ENCODE data around the gene MTMR10.

MTMR10 gene

DNA sequence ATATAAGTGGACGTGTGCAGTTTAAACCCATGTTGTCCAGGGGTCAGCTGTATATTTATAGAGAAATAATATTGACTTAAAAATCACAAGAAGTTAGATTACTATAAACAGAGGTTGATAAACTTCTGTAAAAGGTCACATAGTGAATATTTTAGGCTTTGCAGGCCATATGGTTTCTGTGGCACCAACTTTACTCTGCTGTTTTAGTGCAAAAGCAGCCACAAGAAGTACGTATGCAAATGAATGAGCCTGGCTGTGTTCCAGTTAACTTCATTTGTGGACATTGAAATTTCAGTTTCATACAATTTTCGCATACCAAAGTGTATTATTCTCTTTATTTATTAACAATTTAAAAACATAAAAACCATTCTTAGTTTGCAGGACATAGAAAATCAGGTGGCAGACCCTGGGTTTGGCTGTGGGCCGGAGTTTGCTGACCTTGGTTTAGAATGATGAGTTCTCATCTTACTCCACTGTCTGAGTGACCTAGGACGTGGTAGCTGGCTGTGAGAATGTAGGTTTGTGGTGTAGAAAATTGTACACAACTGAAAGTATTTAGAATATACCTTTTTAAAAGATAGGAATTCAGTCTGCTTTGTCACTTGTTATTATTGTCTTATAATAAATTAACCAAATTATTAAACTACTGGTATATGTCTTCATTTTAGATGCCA, 71.4 kb downstream of the MTMR10 start:
- Histone ChIP-seq H3K9me3 (ENCODE audit: insufficient read depth, low read depth, low read length) (no peaks in the 10 kb centered on the region), H3K4me2 (ENCODE audit: low read length) (no peak overlapping the region), H3K4me3 (ENCODE audit: low read depth, low read length) (no peak overlapping the region), H3K14ac (ENCODE audit: low read length) (no peak overlapping the region), H2BK5ac (ENCODE audit: low read depth, low read length, poor library complexity) (no peak overlapping the region), H2AK5ac (ENCODE audit: low read length) (no peak overlapping the region), H4K12ac (ENCODE audit: low read depth, low read length) (no peak overlapping the region), H3K27ac (ENCODE audit: low read depth, low read length) (no peak overlapping the region), H3K36me3 (ENCODE audit: control insufficient read depth in 1 of 2, insufficient read depth in 2 of 2, low read length in 2 of 2) (peaks cover 21 to 24% of the 10 kb centered on the region in 2 experiments), H3K23ac (ENCODE audit: low read length) (no peak overlapping the region), H3K27me3 (ENCODE audit: insufficient read depth, low read length) (no peaks in the 10 kb centered on the region), H4K91ac (ENCODE audit: low read depth, low read length) (no peak overlapping the region), H2BK12ac (ENCODE audit: low read length) (no peak overlapping the region), H2BK120ac (ENCODE audit: insufficient read depth, low read length, poor library complexity) (no peak overlapping the region), H3K9ac (ENCODE audit: low read length) (no peak overlapping the region), H2AFZ (ENCODE audit: insufficient read depth, low read length, poor library complexity) (no peak overlapping the region), H3K4me1 (ENCODE audit: control insufficient read depth in 1 of 2, insufficient read depth in 2 of 2, low read length in 2 of 2) (peaks cover 2% of the 10 kb centered on the region in 2 experiments), H3K4ac (ENCODE audit: low read depth, low read length) (no peak overlapping the region), H4K8ac (ENCODE audit: low read depth, low read length) (no peak overlapping the region), H3K79me2 (ENCODE audit: control insufficient read depth, insufficient read depth, low read length, poor library complexity) (no peaks in the 10 kb centered on the region), H3K18ac (ENCODE audit: low read length) (no peak overlapping the region), H3K79me1 (ENCODE audit: low read length) (no peaks in the 10 kb centered on the region)
- no peak for DNase-seq
- no CpG with 5 or more reads among the region's 5 CpGs for WGBS (ENCODE audit: extremely low coverage, insufficient coverage, insufficient read length)

GRCh38 chr15:30918366-30918765, 73.1 kb downstream of the MTMR10 start:
- no peak overlapping the region for H3K4me2 ChIP-seq (ENCODE audit: low read length)
- H4K91ac ChIP-seq (ENCODE audit: low read depth, low read length), result no peak overlapping the region
- DNase-seq, result no peak
- no peak overlapping the region for H4K8ac ChIP-seq (ENCODE audit: low read depth, low read length)
- H3K4me3 ChIP-seq (ENCODE audit: low read depth, low read length), result no peak overlapping the region
- H3K14ac ChIP-seq (ENCODE audit: low read length), result no peak overlapping the region
- no peaks in the 10 kb centered on the region for H3K79me1 ChIP-seq (ENCODE audit: low read length)
- no CpG with 5 or more reads among the region's 5 CpGs for WGBS (ENCODE audit: extremely low coverage, insufficient coverage, insufficient read length)
- no peak overlapping the region for H3K9ac ChIP-seq (ENCODE audit: low read length)
- H3K79me2 ChIP-seq (ENCODE audit: control insufficient read depth, insufficient read depth, low read length, poor library complexity), result no peaks in the 10 kb centered on the region
- no peak overlapping the region for H3K27ac ChIP-seq (ENCODE audit: low read depth, low read length)
- H3K27me3 ChIP-seq (ENCODE audit: insufficient read depth, low read length), result no peaks in the 10 kb centered on the region
- H3K9me3 ChIP-seq (ENCODE audit: insufficient read depth, low read depth, low read length), result no peaks in the 10 kb centered on the region
- H3K4me1 ChIP-seq (ENCODE audit: control insufficient read depth in 1 of 2, insufficient read depth in 2 of 2, low read length in 2 of 2), result peaks cover 2% of the 10 kb centered on the region in 2 experiments
- H2AFZ ChIP-seq (ENCODE audit: insufficient read depth, low read length, poor library complexity), result no peak overlapping the region
- H3K36me3 ChIP-seq (ENCODE audit: control insufficient read depth in 1 of 2, insufficient read depth in 2 of 2, low read length in 2 of 2), result peaks cover 11 to 16% of the 10 kb centered on the region in 2 experiments
- no peak overlapping the region for H2BK5ac ChIP-seq (ENCODE audit: low read depth, low read length, poor library complexity)
- H4K12ac ChIP-seq (ENCODE audit: low read depth, low read length), result no peak overlapping the region
- no peak overlapping the region for H2BK12ac ChIP-seq (ENCODE audit: low read length)
- H3K23ac ChIP-seq (ENCODE audit: low read length), result no peak overlapping the region
- H2AK5ac ChIP-seq (ENCODE audit: low read length), result no peak overlapping the region
- no peak overlapping the region for H3K4ac ChIP-seq (ENCODE audit: low read depth, low read length)
- no peak overlapping the region for H3K18ac ChIP-seq (ENCODE audit: low read length)
- H2BK120ac ChIP-seq (ENCODE audit: insufficient read depth, low read length, poor library complexity), result no peak overlapping the region

- Histone ChIP-seq H2AFZ (ENCODE audit: insufficient read depth, low read length, poor library complexity) (no peak overlapping the region), H2AK5ac (ENCODE audit: low read length) (no peak overlapping the region), H2BK12ac (ENCODE audit: low read length) (no peak overlapping the region), H2BK5ac (ENCODE audit: low read depth, low read length, poor library complexity) (no peak overlapping the region), H3K9ac (ENCODE audit: low read length) (no peak overlapping the region), H4K91ac (ENCODE audit: low read depth, low read length) (no peak overlapping the region), H3K4me1 (ENCODE audit: control insufficient read depth in 1 of 2, insufficient read depth in 2 of 2, low read length in 2 of 2) (peaks cover under 1 to 2% of the 10 kb centered on the region in 2 experiments), H3K14ac (ENCODE audit: low read length) (no peak overlapping the region), H3K18ac (ENCODE audit: low read length) (no peak overlapping the region), H3K79me1 (ENCODE audit: low read length) (no peaks in the 10 kb centered on the region), H3K36me3 (ENCODE audit: control insufficient read depth in 1 of 2, insufficient read depth in 2 of 2, low read length in 2 of 2) (peaks cover 12 to 16% of the 10 kb centered on the region in 2 experiments), H3K79me2 (ENCODE audit: control insufficient read depth, insufficient read depth, low read length, poor library complexity) (no peaks in the 10 kb centered on the region), H2BK120ac (ENCODE audit: insufficient read depth, low read length, poor library complexity) (no peak overlapping the region), H3K4ac (ENCODE audit: low read depth, low read length) (no peak overlapping the region), H4K8ac (ENCODE audit: low read depth, low read length) (no peak overlapping the region), H4K12ac (ENCODE audit: low read depth, low read length) (no peak overlapping the region), H3K4me2 (ENCODE audit: low read length) (no peak overlapping the region), H3K27ac (ENCODE audit: low read depth, low read length) (no peak overlapping the region), H3K27me3 (ENCODE audit: insufficient read depth, low read length) (no peaks in the 10 kb centered on the region), H3K9me3 (ENCODE audit: insufficient read depth, low read depth, low read length) (no peaks in the 10 kb centered on the region), H3K23ac (ENCODE audit: low read length) (no peak overlapping the region), H3K4me3 (ENCODE audit: low read depth, low read length) (no peak overlapping the region)
- no peak for DNase-seq
- no CpG with 5 or more reads among the region's 1 CpG for WGBS (ENCODE audit: extremely low coverage, insufficient coverage, insufficient read length)
Measured at GRCh38 chr15:30917675-30918074, 73.8 kb downstream of the MTMR10 start.

GRCh38 chr15:30917013-30917412, 74.4 kb downstream of the MTMR10 start:
- no peak for DNase-seq
- H3K27me3 ChIP-seq (ENCODE audit: insufficient read depth, low read length), result no peaks in the 10 kb centered on the region
- no peak overlapping the region for H3K27ac ChIP-seq (ENCODE audit: low read depth, low read length)
- no peak overlapping the region for H2BK12ac ChIP-seq (ENCODE audit: low read length)
- no peak overlapping the region for H4K12ac ChIP-seq (ENCODE audit: low read depth, low read length)
- H2AFZ ChIP-seq (ENCODE audit: insufficient read depth, low read length, poor library complexity), result no peak overlapping the region
- no peak overlapping the region for H2BK5ac ChIP-seq (ENCODE audit: low read depth, low read length, poor library complexity)
- H4K91ac ChIP-seq (ENCODE audit: low read depth, low read length), result no peak overlapping the region
- no peak overlapping the region for H3K23ac ChIP-seq (ENCODE audit: low read length)
- H3K4me1 ChIP-seq (ENCODE audit: control insufficient read depth in 1 of 2, insufficient read depth in 2 of 2, low read length in 2 of 2), result no peaks in the 10 kb centered on the region
- H3K4me2 ChIP-seq (ENCODE audit: low read length), result no peak overlapping the region
- H2BK120ac ChIP-seq (ENCODE audit: insufficient read depth, low read length, poor library complexity), result no peak overlapping the region
- no CpG with 5 or more reads among the region's 6 CpGs for WGBS (ENCODE audit: extremely low coverage, insufficient coverage, insufficient read length)
- H3K79me2 ChIP-seq (ENCODE audit: control insufficient read depth, insufficient read depth, low read length, poor library complexity), result no peaks in the 10 kb centered on the region
- H3K14ac ChIP-seq (ENCODE audit: low read length), result no peak overlapping the region
- no peak overlapping the region for H3K18ac ChIP-seq (ENCODE audit: low read length)
- H3K9ac ChIP-seq (ENCODE audit: low read length), result no peak overlapping the region
- no peak overlapping the region for H4K8ac ChIP-seq (ENCODE audit: low read depth, low read length)
- no peak overlapping the region for H3K4ac ChIP-seq (ENCODE audit: low read depth, low read length)
- peaks cover 17 to 20% of the 10 kb centered on the region in 2 experiments for H3K36me3 ChIP-seq (ENCODE audit: control insufficient read depth in 1 of 2, insufficient read depth in 2 of 2, low read length in 2 of 2)
- no peaks in the 10 kb centered on the region for H3K79me1 ChIP-seq (ENCODE audit: low read length)
- H3K4me3 ChIP-seq (ENCODE audit: low read depth, low read length), result no peak overlapping the region
- H3K9me3 ChIP-seq (ENCODE audit: insufficient read depth, low read depth, low read length), result no peaks in the 10 kb centered on the region
- H2AK5ac ChIP-seq (ENCODE audit: low read length), result no peak overlapping the region

All from trophoblast cell (in vitro differentiated cells and primary cell).